ENCODE data around the gene KCNN4. TPM values are rescaled to one million over a fixed set of nuclear protein-coding genes. Genes with fewer than 3 reads are reported as not detected.

KCNN4 gene
- total and polyA plus RNA-seq, 10 of the 15 experiments (the other 5 are each of a cell fraction or from before 2014, with no cell fraction given): 1.4 to 112 (median 77.9) TPM

DNA sequence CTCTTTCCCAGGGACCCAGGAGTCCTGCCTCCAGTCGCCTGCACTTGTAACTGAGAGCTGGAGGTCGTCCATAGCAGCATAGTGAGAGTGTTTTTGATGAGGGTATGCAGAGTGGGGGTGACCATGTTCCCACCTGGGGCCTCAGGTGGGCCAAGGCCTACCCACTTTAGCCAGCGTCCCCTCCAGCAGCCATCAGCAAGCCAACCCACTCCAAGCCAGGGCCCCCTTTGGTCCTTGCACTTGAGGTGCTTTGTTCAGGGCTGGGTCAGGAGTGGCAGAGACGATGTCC is 14.1 kb downstream of the KCNN4 start:
- Histone ChIP-seq H4K20me1 (ENCODE audit: control insufficient read depth, insufficient read depth) (no peaks in the 10 kb centered on the region), H3K4me3 (peak overlapping the region; percentile 18; the same call in 1 of the 2 replicates), H3K27me3 (replicated peaks in 1 of 2; ENCODE audit: control insufficient read depth in 2 of 2, insufficient read depth in 2 of 2, low read length in 1 of 2) (no peaks in the 10 kb centered on the region), H3K36me3 (ENCODE audit: control insufficient read depth in 2 of 2, insufficient read depth in 2 of 2, low read length in 1 of 2) (peaks cover 39 to 40% of the 10 kb centered on the region in 2 experiments), H3K4me2 (ENCODE audit: control insufficient read depth, insufficient read depth) (peak overlapping the region; percentile 56), H3K27ac (ENCODE audit: control insufficient read depth, insufficient read depth) (peak overlapping the region; percentile 100), H3K79me2 (ENCODE audit: control insufficient read depth, insufficient read depth, low read length) (no peaks in the 10 kb centered on the region; the same call in 1 of the 2 replicates), H3K4me1 (ENCODE audit: control insufficient read depth, insufficient read depth, low read length) (peaks cover 57% of the 10 kb centered on the region), H3K9me3 (replicated peaks; ENCODE audit: control insufficient read depth, insufficient read depth, low read length) (no peaks in the 10 kb centered on the region; the same call in 2 of the 3 replicates), H2AFZ (ENCODE audit: control insufficient read depth, low read depth, low read length) (no peak overlapping the region), H3K9ac (ENCODE audit: control insufficient read depth, insufficient read depth, low read length) (peak overlapping the region; percentile 78)
- ChIA-PET RAD21 (ENCODE audit: unreplicated experiment) (interaction anchor here (1.1 to 8.3 kb wide), 7 partner anchors 12 to 98 kb away, joined by 4 to 167 read pairs (median 55); partner anchors contain the start of genes KCNN4, PLAUR and SMG9), POLR2A (interaction anchor here (0.7 to 18.9 kb wide), 5 partner anchors 11 to 98 kb away, joined by 3 to 389 read pairs (median 12); partner anchors contain the start of genes KCNN4 and SMG9), CTCF (interaction anchor here (0.6 to 20.8 kb wide), 12 partner anchors 12 to 172 kb away, joined by 3 to 324 read pairs (median 4); partner anchors contain the start of genes KCNN4, PLAUR and SMG9), SMC1A (ENCODE audit: uncharacterized antibody, unreplicated experiment) (interaction anchor here (1.0 to 20.1 kb wide), 7 partner anchors 12 to 98 kb away, joined by 3 to 325 read pairs (median 4); partner anchors contain the start of genes KCNN4 and SMG9)
- WGBS (ENCODE audit: insufficient coverage, insufficient replicate concordance, low lambda C conversion rate, missing lambda C conversion rate): 17% methylated on average over 4 of the region's 4 CpGs
- DNase-seq (ENCODE audit: low read depth, low spot score): no peak
- TSS peak; percentile 35 for BruUV-seq (replicated peaks)
- FAIRE-seq: no peak
- intact Hi-C loops (cut with micrococcal nuclease; ENCODE audit: unreplicated experiment) (no loop called here), in situ Hi-C loops (cut with MboI) (loop anchor here (25.0 kb wide), 2 partner anchors 1696 to 1829 kb away; partner anchors contain the start of genes ERFL and FOSB)
- no peak for ATAC-seq
- TF ChIP-seq RUNX3 (IDR thresholded peaks at IDR 0.05; ENCODE audit: low read length): 0 out of 2 replicates have a peak, but pooled peaks have one; percentile 1
- no peak for TF ChIP-seq ZNF622 (IDR thresholded peaks at IDR 0.05)

GRCh38 chr19:43765109-43765876 is 15.5 kb downstream of the KCNN4 start:
- in situ Hi-C loops (cut with MboI) (loop anchor here (25.0 kb wide), 2 partner anchors 1697 to 1828 kb away; partner anchors contain the start of genes ERFL and FOSB), intact Hi-C loops (cut with micrococcal nuclease; ENCODE audit: unreplicated experiment) (loop anchor here (1.0 to 2.0 kb wide), 3 partner anchors 11 to 16 kb away; partner anchors contain the start of gene SMG9)
- ChIA-PET SMC1A (ENCODE audit: uncharacterized antibody, unreplicated experiment) (interaction anchor here (1.0 to 20.1 kb wide), 10 partner anchors 12 to 40 kb away, joined by 3 to 325 read pairs (median 4); partner anchors contain the start of genes KCNN4 and SMG9), RAD21 (ENCODE audit: unreplicated experiment) (interaction anchor here (0.7 to 8.3 kb wide), 9 partner anchors 11 to 96 kb away, joined by 3 to 167 read pairs (median 21); partner anchors contain the start of genes KCNN4, PLAUR and SMG9), CTCF (interaction anchor here (1.0 to 20.8 kb wide), 7 partner anchors 11 to 96 kb away, joined by 3 to 324 read pairs (median 22); partner anchors contain the start of genes KCNN4, PLAUR and SMG9), POLR2A (interaction anchor here (1.0 to 18.9 kb wide), 8 partner anchors 13 to 168 kb away, joined by 3 to 389 read pairs (median 4); partner anchors contain the start of genes KCNN4, PLAUR and SMG9)
- Histone ChIP-seq H3K4me1 (ENCODE audit: control insufficient read depth, insufficient read depth, low read length) (peaks cover 57% of the 10 kb centered on the region), H3K4me2 (ENCODE audit: control insufficient read depth, insufficient read depth) (peak overlapping the region; percentile 96), H3K79me2 (ENCODE audit: control insufficient read depth, insufficient read depth, low read length) (no peaks in the 10 kb centered on the region; the same call in 1 of the 2 replicates), H3K9me3 (replicated peaks; ENCODE audit: control insufficient read depth, insufficient read depth, low read length) (no peaks in the 10 kb centered on the region; the same call in 2 of the 3 replicates), H3K36me3 (ENCODE audit: control insufficient read depth in 2 of 2, insufficient read depth in 2 of 2, low read length in 1 of 2) (peaks cover 30% of the 10 kb centered on the region in 2 experiments), H3K9ac (ENCODE audit: control insufficient read depth, insufficient read depth, low read length) (peak overlapping the region; percentile 78), H3K27me3 (replicated peaks in 1 of 2; ENCODE audit: control insufficient read depth in 2 of 2, insufficient read depth in 2 of 2, low read length in 1 of 2) (no peaks in the 10 kb centered on the region), H3K4me3 (peak overlapping the region; percentile 14; the same call in 1 of the 2 replicates), H2AFZ (ENCODE audit: control insufficient read depth, low read depth, low read length) (no peak overlapping the region), H3K27ac (ENCODE audit: control insufficient read depth, insufficient read depth) (peak overlapping the region; percentile 100), H4K20me1 (ENCODE audit: control insufficient read depth, insufficient read depth) (no peaks in the 10 kb centered on the region)
- DNase-seq (ENCODE audit: low read depth, low spot score) (peak; percentile 95), FAIRE-seq (peak; percentile 99), ATAC-seq (peak; percentile 81)
- WGBS (ENCODE audit: insufficient coverage, insufficient replicate concordance, low lambda C conversion rate, missing lambda C conversion rate): under 1% methylated on average over 16 of the region's 16 CpGs
- BruUV-seq (replicated peaks): TSS peak; percentile 68
- TF ChIP-seq STAT3 (IDR thresholded peaks at IDR 0.05; ENCODE audit: low read depth, low read length): peak; percentile 97
- no peak for TF ChIP-seq ZNF274 (IDR thresholded peaks at IDR 0.05; ENCODE audit: insufficient read depth, insufficient read length)
- peak; percentile 96 for TF ChIP-seq RUNX3 (IDR thresholded peaks at IDR 0.05; ENCODE audit: low read length)
- peak; percentile 98 for TF ChIP-seq MTA2 (IDR thresholded peaks at IDR 0.05; ENCODE audit: low read depth)
- peak; percentile 98 for TF ChIP-seq PAX5 (IDR thresholded peaks at IDR 0.05; ENCODE audit: borderline replicate concordance, low read depth, low read length)
- TF ChIP-seq RCOR1 (conservative IDR thresholded peaks at IDR 0.05; ENCODE audit: low read depth, low read length): peak; percentile 99
- no peak for TF ChIP-seq SUPT20H (IDR thresholded peaks at IDR 0.05; ENCODE audit: borderline replicate concordance, control insufficient read depth, low read depth, low read length)
- TF ChIP-seq CHD4 (IDR thresholded peaks at IDR 0.05): no peak
- TF ChIP-seq PKNOX1 (IDR thresholded peaks at IDR 0.05): peak; percentile 83
- TF ChIP-seq NFYB (IDR thresholded peaks at IDR 0.05; ENCODE audit: insufficient read depth, low read depth, low read length): no peak
